Motor neuron (in vitro differentiated cells): ENCODE measurements around the gene EBLN1. TPM values are rescaled to one million over a fixed set of nuclear protein-coding genes. Genes with fewer than 3 reads are reported as not detected.

Experiments
- total RNA-seq, 8 experiments: library from RNA; unstranded; fragments of 300-600 nt; gene quantifications; 2 replicates each; pipeline versions ENCODE4 v1.2.3 to v1.2.4, GENCODE V29; 2022

The EBLN1 gene
- total RNA-seq, 8 experiments from 2014 or later: 1.2 to 3.1 (median 3.1) TPM; not detected in 5

Other genes starting within 250 kb of the EBLN1 start
- gene DNAJC1, start 214.3 kb downstream of the EBLN1 start, total RNA-seq: 10 to 100 TPM; 13.6 to 46.2 (median 28.3) TPM
- gene COMMD3, start 98.4 kb upstream of the EBLN1 start, total RNA-seq: 100 to 1,000 TPM in 1 of 8 experiments, 10 to 100 TPM in 7; 62.3 to 106 (median 79.1) TPM
- 10 to 100 TPM; 37.3 to 72.5 (median 49.3) TPM for gene BMI1, start 103.1 kb upstream of the EBLN1 start, total RNA-seq
- gene SPAG6, start 127.5 kb upstream of the EBLN1 start, total RNA-seq: 10 to 100 TPM in 1 of 8 experiments, 1 to 10 TPM in 3, under 1 TPM in 3, not detected in 1; 0.17 to 67.7 (median 1.8) TPM